NCI-H345 treated with DMSO at 0.1 percent for 48 hours (cell line): ENCODE results near the gene CDX1.

Source experiments
- DNase-seq: peaks from one replicate; lab custom pipeline; 2025; ENCODE audit not compliant: unreplicated experiment; lab: John Stamatoyannopoulos, UW

Gene CDX1

GRCh38 chr5:150203832-150204589 is 37.4 kb downstream of the CDX1 start:
- DNase-seq, result no peak

- no peak for DNase-seq
These were observed 38.0 kb downstream of the CDX1 start for GRCh38 chr5:150204590-150204960.

- DNase-seq, result no peak
These were observed 39.7 kb downstream of the CDX1 start for GRCh38 chr5:150206098-150206778.

GRCh38 chr5:150206779-150207115 is 40.2 kb downstream of the CDX1 start:
- no peak for DNase-seq

- DNase-seq, result no peak
These were observed 41.9 kb downstream of the CDX1 start for GRCh38 chr5:150208187-150209098.

GRCh38 chr5:150209099-150209635 is 42.6 kb downstream of the CDX1 start:
- no peak for DNase-seq

GRCh38 chr5:150210644-150211043 is 44.1 kb downstream of the CDX1 start:
- no peak for DNase-seq

- DNase-seq, result no peak
These were observed 44.8 kb downstream of the CDX1 start for GRCh38 chr5:150211156-150212030.

GRCh38 chr5:150213530-150213929 is 47.0 kb downstream of the CDX1 start:
- DNase-seq, result no peak

GRCh38 chr5:150214289-150214688 is 47.7 kb downstream of the CDX1 start:
- no peak for DNase-seq

GRCh38 chr5:150215979-150216944 is 49.7 kb downstream of the CDX1 start:
- no peak for DNase-seq

- DNase-seq, result no peak
These were observed 50.5 kb downstream of the CDX1 start for GRCh38 chr5:150217038-150217437.

GRCh38 chr5:150217873-150218692 is 51.5 kb downstream of the CDX1 start:
- DNase-seq, result peak; percentile 71

GRCh38 chr5:150218693-150219035 is 52.1 kb downstream of the CDX1 start:
- no peak for DNase-seq

GRCh38 chr5:150219142-150219541 is 52.6 kb downstream of the CDX1 start:
- DNase-seq, result no peak

GRCh38 chr5:150219861-150220260 is 53.3 kb downstream of the CDX1 start:
- no peak for DNase-seq

- DNase-seq, result no peak
These were observed 54.9 kb downstream of the CDX1 start for GRCh38 chr5:150221471-150221870.

GRCh38 chr5:150222906-150223305 is 56.3 kb downstream of the CDX1 start:
- DNase-seq, result no peak

GRCh38 chr5:150223474-150223873 is 56.9 kb downstream of the CDX1 start:
- DNase-seq, result no peak
